GM18870 (cell line): Measurements from ENCODE around the gene CLTA.

Experiments used
- ATAC-seq: cut with Tn5 transposase; IDR thresholded peaks from one replicate; pipeline ENCODE4 v1.9.1; 2021; ENCODE audit warnings: moderate library complexity; ENCODE audit not compliant: unreplicated experiment

Gene CLTA

GRCh38 chr9:36187414-36187813 is 3.3 kb upstream of the CLTA start:
- ATAC-seq: no peak

GRCh38 chr9:36188212-36188611 is 2.5 kb upstream of the CLTA start:
- no peak for ATAC-seq

- ATAC-seq: no peak
These were observed 745 bp upstream of the CLTA start for GRCh38 chr9:36189976-36190375.

- ATAC-seq: no peak
These were observed 547 bp downstream of the CLTA start for GRCh38 chr9:36191290-36191645.

- ATAC-seq: no peak
These were observed 965 bp downstream of the CLTA start for GRCh38 chr9:36191686-36192085.

- no peak for ATAC-seq
These were observed 1.5 kb downstream of the CLTA start for GRCh38 chr9:36192196-36192595.

GRCh38 chr9:36193023-36193422 is 2.3 kb downstream of the CLTA start:
- no peak for ATAC-seq

GRCh38 chr9:36194326-36195000 is 3.7 kb downstream of the CLTA start:
- ATAC-seq: no peak

- no peak for ATAC-seq
These were observed 14.3 kb downstream of the CLTA start for GRCh38 chr9:36204906-36205547.

- no peak for ATAC-seq
These were observed 16.3 kb downstream of the CLTA start for GRCh38 chr9:36207016-36207415.

- ATAC-seq: no peak
These were observed 16.9 kb downstream of the CLTA start for GRCh38 chr9:36207546-36208012.

- no peak for ATAC-seq
These were observed 18.0 kb downstream of the CLTA start for GRCh38 chr9:36208521-36209253.

- ATAC-seq: no peak
These were observed 20.0 kb downstream of the CLTA start for GRCh38 chr9:36210722-36211121.

- no peak for ATAC-seq
These were observed 20.8 kb downstream of the CLTA start for GRCh38 chr9:36211510-36211909.

GRCh38 chr9:36213387-36213786 is 22.7 kb downstream of the CLTA start:
- no peak for ATAC-seq

- ATAC-seq: no peak
These were observed 23.3 kb downstream of the CLTA start for GRCh38 chr9:36213989-36214388.

- ATAC-seq: no peak
These were observed 23.9 kb downstream of the CLTA start for GRCh38 chr9:36214571-36214970.

GRCh38 chr9:36217256-36217968 is 26.7 kb downstream of the CLTA start:
- ATAC-seq: no peak

GRCh38 chr9:36218011-36218410 is 27.3 kb downstream of the CLTA start:
- ATAC-seq: no peak

GRCh38 chr9:36218411-36218901 is 27.7 kb downstream of the CLTA start:
- ATAC-seq: no peak

- no peak for ATAC-seq
These were observed 30.9 kb downstream of the CLTA start for GRCh38 chr9:36221667-36222066.
